Lung (tissue), 12 donors: ENCODE results near the gene GRK7. TPM values are rescaled to one million over a fixed set of nuclear protein-coding genes. Genes with fewer than 3 reads are reported as not detected.

Experiments used
- ATAC-seq: fragments of 200-7000 bp; cut with Tn5 transposase; one replicate; pipeline ENCODE4 v1.9.1; 2020; ENCODE audit warnings: moderate number of reproducible peaks; ENCODE audit not compliant: insufficient read depth, low FRiP score
- DNase-seq, 3 donors: peaks; one replicate each; pipeline ENCODE4 v3.0.0-alpha.2; 2013 to 2017
- H3K27ac ChIP-seq, 2 donors: one replicate each; pipeline ENCODE4 v1.5.1; 2013; ENCODE audit warnings: mild to moderate bottlenecking in 2 of 2, moderate library complexity in 2 of 2, control low read depth in 1 of 2, inconsistent platforms in 1 of 2, low read depth in 1 of 2, low read length in 1 of 2
- H3K27me3 ChIP-seq, 3 donors: one replicate each; pipeline ENCODE4 v1.5.1; 2013; ENCODE audit warnings: low read length in 2 of 3; ENCODE audit not compliant: control insufficient read depth in 3 of 3, insufficient read depth in 3 of 3
- H3K36me3 ChIP-seq, 4 donors: one replicate each; pipeline ENCODE4 v1.5.1; 2013; ENCODE audit warnings: low read length in 4 of 4, mild to moderate bottlenecking in 1 of 4, moderate library complexity in 1 of 4; ENCODE audit not compliant: control insufficient read depth in 4 of 4, insufficient read depth in 4 of 4
- H3K4me1 ChIP-seq, 5 donors: one replicate each; pipeline ENCODE4 v1.5.1; 2013; ENCODE audit warnings: low read length in 5 of 5, mild to moderate bottlenecking in 2 of 5, moderate library complexity in 1 of 5; ENCODE audit not compliant: control insufficient read depth in 5 of 5, insufficient read depth in 5 of 5
- H3K4me3 ChIP-seq: one replicate; pipeline ENCODE4 v1.5.1; 2013; ENCODE audit warnings: mild to moderate bottlenecking, control low read depth, moderate library complexity
- H3K9ac ChIP-seq, 2 donors: one replicate each; pipeline ENCODE4 v1.5.1; 2013; ENCODE audit warnings: low read length in 2 of 2, control low read depth in 1 of 2; ENCODE audit not compliant: insufficient read depth in 1 of 2
- H3K9me3 ChIP-seq, 4 donors: one replicate each; pipeline ENCODE4 v1.5.1; 2013; ENCODE audit warnings: low read length in 3 of 4, mild to moderate bottlenecking in 1 of 4, moderate library complexity in 1 of 4; ENCODE audit not compliant: control insufficient read depth in 4 of 4, insufficient read depth in 3 of 4
- CTCF ChIP-seq: IDR thresholded peaks from 2 replicates; pipeline ENCODE4 v1.5.1; 2012; ENCODE audit warnings: mild to moderate bottlenecking; ENCODE audit errors: control extremely low read depth, extremely low read depth
- WGBS, 2 donors: extraction: QIAGEN DNeasy Blood & Tissue Kit; methylation state at CpG; one replicate each; pipeline ENCODE4 v1.1.7; 2013; 5-methylcytosine and 5-hydroxymethylcytosine counted together
- polyA plus RNA-seq, 2 donors: library from polyadenylated mRNA; stranded (reverse); fragments of 200-250 nt; gene quantifications; one replicate each; pipeline ENCODE4 v1.2.1, GENCODE V29; 2013
- total RNA-seq, 2 donors: library from RNA; depleted of rRNA in 1 of 2; stranded (reverse); fragments of >200 nt in 1 of 2; gene quantifications; one replicate each; pipeline ENCODE4 v1.2.1, GENCODE V29; 2014 to 2021
- donor health status: control.
- donor health status: control.
- donor health status: Bipolar disorder and iron deficiency.
- donor health status: healthy.
- donor health status: DM: yes; HTN: yes; CAD: no.

GRK7 gene
- total and polyA plus RNA-seq, 4 donors = 0.06 to 0.12 (median 0.06) TPM; not detected in 1

GRCh38 chr3:141735770-141736465 is 27.3 kb upstream of the GRK7 start:
- no peak for TF ChIP-seq CTCF
- Histone ChIP-seq H3K27me3 (no peaks in the 10 kb centered on the region), H3K9me3 (no peaks in the 10 kb centered on the region), H3K27ac (no peak overlapping the region), H3K9ac (no peak overlapping the region), H3K36me3 (peaks cover 0 to 7% (median 0%) of the 10 kb centered on the region in 4 donors), H3K4me3 (no peak overlapping the region), H3K4me1 (peaks cover 2 to 16% (median 8%) of the 10 kb centered on the region in 5 donors)
- ATAC-seq = no peak
- 93 to 94% methylated on average over 7 of the region's 7 CpGs for whole genome bisulfite sequencing, 2 donors
- no peak for DNase-seq

- DNase-seq = no peak
- ATAC-seq = no peak
- H3K36me3 ChIP-seq = peaks cover 0 to 7% (median under 1%) of the 10 kb centered on the region in 4 donors
- no peak for TF ChIP-seq CTCF
- H3K27me3 ChIP-seq = no peaks in the 10 kb centered on the region
- H3K4me3 ChIP-seq = no peak overlapping the region
- H3K4me1 ChIP-seq = peaks cover 4 to 20% (median 12%) of the 10 kb centered on the region in 5 donors
- no peak overlapping the region for H3K27ac ChIP-seq
- no peak overlapping the region for H3K9ac ChIP-seq
- WGBS, 2 donors = 47 to 76% methylated on average over 10 of the region's 10 CpGs
- no peaks in the 10 kb centered on the region for H3K9me3 ChIP-seq
Observed at GRCh38 chr3:141737093-141737492, 26.1 kb upstream of the GRK7 start.

- ATAC-seq (no peak), DNase-seq (no peak)
- peaks cover 0 to 7% (median 1%) of the 10 kb centered on the region in 4 donors for H3K36me3 ChIP-seq
- H3K4me1 ChIP-seq = peaks cover 4 to 20% (median 12%) of the 10 kb centered on the region in 5 donors
- H3K9me3 ChIP-seq = no peaks in the 10 kb centered on the region
- H3K4me3 ChIP-seq = no peak overlapping the region
- WGBS, 2 donors = 1% methylated on average over 3 of the region's 3 CpGs
- TF ChIP-seq CTCF = no peak
- H3K27me3 ChIP-seq = no peaks in the 10 kb centered on the region
- H3K9ac ChIP-seq = peak overlapping the region in 1 of 2 donors; percentile 87
- H3K27ac ChIP-seq = peak overlapping the region; percentile 17 to 88
Observed at GRCh38 chr3:141737678-141738021, 25.6 kb upstream of the GRK7 start.
